H9 (cell line): Measurements from ENCODE around the gene S1PR2. TPM values are rescaled to one million over a fixed set of nuclear protein-coding genes. Genes with fewer than 3 reads are reported as not detected.

Experiments used
- DNase-seq: peaks from one replicate; pipeline ENCODE4 v3.0.0-alpha.2; 2017
- H2AFZ ChIP-seq: one replicate; pipeline ENCODE4 v1.6.1; 2013; ENCODE audit warnings: mild to moderate bottlenecking, low read length, control low read depth, moderate library complexity
- H2AK5ac ChIP-seq: 2 replicates; pipeline ENCODE4 v1.6.1; 2013; ENCODE audit warnings: low read length, control low read depth, mixed read lengths; ENCODE audit not compliant: insufficient read length
- H2BK120ac ChIP-seq: one replicate; pipeline ENCODE4 v1.6.1; 2013; ENCODE audit warnings: low read depth, mild to moderate bottlenecking, low read length, control low read depth, inconsistent platforms; ENCODE audit not compliant: poor library complexity, severe bottlenecking
- H2BK12ac ChIP-seq: 2 replicates; pipeline ENCODE4 v1.6.1; 2013; ENCODE audit warnings: low read length, control low read depth, mixed read lengths, low read depth; ENCODE audit not compliant: insufficient read length
- H2BK15ac ChIP-seq: 2 replicates; pipeline ENCODE4 v1.6.1; 2013; ENCODE audit warnings: low read depth, low read length, control low read depth
- H2BK20ac ChIP-seq: one replicate; pipeline ENCODE4 v1.6.1; 2013; ENCODE audit warnings: low read depth, mild to moderate bottlenecking, low read length, control low read depth, inconsistent platforms; ENCODE audit not compliant: poor library complexity, severe bottlenecking
- H2BK5ac ChIP-seq: 2 replicates; pipeline ENCODE4 v1.6.1; 2013; ENCODE audit warnings: low read length, control low read depth, mixed read lengths; ENCODE audit not compliant: insufficient read length
- H3K14ac ChIP-seq: 2 replicates; pipeline ENCODE4 v1.6.1; 2013; ENCODE audit warnings: low read length, control low read depth; ENCODE audit not compliant: insufficient read depth
- H3K18ac ChIP-seq: 2 replicates; pipeline ENCODE4 v1.6.1; 2013; ENCODE audit warnings: low read depth, mild to moderate bottlenecking, mixed read lengths, low read length, control low read depth; ENCODE audit not compliant: insufficient read length
- H3K23ac ChIP-seq: 2 replicates; pipeline ENCODE4 v1.6.1; 2013; ENCODE audit warnings: low read length, control low read depth, mixed read lengths, low read depth; ENCODE audit not compliant: insufficient read length
- H3K23me2 ChIP-seq: 2 replicates; pipeline ENCODE4 v1.6.1; 2013; ENCODE audit warnings: low read depth, mild to moderate bottlenecking, mixed read lengths, low read length, control low read depth; ENCODE audit not compliant: insufficient read length, poor library complexity, severe bottlenecking
- H3K27ac ChIP-seq: 2 replicates; pipeline ENCODE4 v1.5.1; 2013; ENCODE audit warnings: low read length, control low read depth, mixed read lengths, low read depth; ENCODE audit not compliant: insufficient read length
- H3K27me3 ChIP-seq: 2 replicates; pipeline ENCODE4 v1.6.1; 2013; ENCODE audit warnings: low read length, control low read depth, inconsistent platforms; ENCODE audit not compliant: insufficient read depth
- H3K4ac ChIP-seq: 2 replicates; pipeline ENCODE4 v1.6.1; 2013; ENCODE audit warnings: low read depth, mild to moderate bottlenecking, control low read depth, inconsistent platforms, low read length, moderate library complexity
- H3K4me1 ChIP-seq: 2 replicates; pipeline ENCODE4 v1.6.1; 2013; ENCODE audit warnings: low read length, control low read depth, inconsistent platforms; ENCODE audit not compliant: insufficient read depth
- H3K4me2 ChIP-seq: 2 replicates; pipeline ENCODE4 v1.6.1; 2013; ENCODE audit warnings: low read length, control low read depth, mixed read lengths; ENCODE audit not compliant: insufficient read length, insufficient read depth
- H3K56ac ChIP-seq: 2 replicates; pipeline ENCODE4 v1.6.1; 2013; ENCODE audit warnings: low read depth, mild to moderate bottlenecking, mixed read lengths, low read length, control low read depth; ENCODE audit not compliant: insufficient read length
- H3K79me1 ChIP-seq: 2 replicates; pipeline ENCODE4 v1.6.1; 2013; ENCODE audit warnings: low read depth, mild to moderate bottlenecking, moderate library complexity, low read length, control low read depth, inconsistent platforms; ENCODE audit not compliant: insufficient read depth, poor library complexity, severe bottlenecking
- H3K79me2 ChIP-seq: 2 replicates; pipeline ENCODE4 v1.6.1; 2013; ENCODE audit warnings: low read length, control low read depth, inconsistent platforms; ENCODE audit not compliant: insufficient read depth
- H3K9ac ChIP-seq: 2 replicates; pipeline ENCODE4 v1.6.1; 2013; ENCODE audit warnings: low read length, control low read depth, mixed read lengths; ENCODE audit not compliant: insufficient read length; ENCODE audit errors: extremely low read depth
- H3K9me3 ChIP-seq: one replicate; pipeline ENCODE4 v1.6.1; 2013; ENCODE audit warnings: low read depth, low read length, inconsistent platforms; ENCODE audit not compliant: control insufficient read depth
- H3T11ph ChIP-seq: one replicate; pipeline ENCODE4 v1.6.1; 2013; ENCODE audit warnings: mild to moderate bottlenecking, low read length, control low read depth, inconsistent platforms
- H4K20me1 ChIP-seq: one replicate; pipeline ENCODE4 v1.6.1; 2013; ENCODE audit not compliant: control insufficient read depth, insufficient read length, insufficient read depth
- H4K5ac ChIP-seq: 2 replicates; pipeline ENCODE4 v1.6.1; 2013; ENCODE audit warnings: low read depth, mild to moderate bottlenecking, mixed read lengths, low read length, control low read depth; ENCODE audit not compliant: insufficient read length
- H4K8ac ChIP-seq: replicated peaks from 2 replicates; pipeline ENCODE4 v1.6.1; 2013; ENCODE audit warnings: low read length, control low read depth, mixed read lengths, low read depth; ENCODE audit not compliant: insufficient read length
- H4K91ac ChIP-seq: 2 replicates; pipeline ENCODE4 v1.6.1; 2013; ENCODE audit warnings: low read depth, mild to moderate bottlenecking, moderate library complexity, mixed read lengths, low read length, control low read depth; ENCODE audit not compliant: insufficient read length
- H3K27ac Mint-ChIP-seq, 3 experiments: 2 replicates in 2 of 3; 3 replicates in 1 of 3; pipeline ENCODE4 v1.8.0; 2020 to 2021; ENCODE audit warnings: mixed read lengths in 3 of 3, mild to moderate bottlenecking in 1 of 3, moderate library complexity in 1 of 3
- H3K27me3 Mint-ChIP-seq: 2 replicates; pipeline ENCODE4 v1.8.0; 2021; ENCODE audit warnings: low read depth, mild to moderate bottlenecking, moderate library complexity, mixed read lengths
- H3K36me3 Mint-ChIP-seq, 3 experiments: 2 replicates in 2 of 3; 3 replicates in 1 of 3; pipeline ENCODE4 v1.8.0; 2020 to 2021; ENCODE audit warnings: low read depth in 3 of 3, mixed read lengths in 3 of 3; ENCODE audit not compliant: insufficient read depth in 1 of 3
- H3K4me1 Mint-ChIP-seq, 2 experiments: 2 replicates each; pipeline ENCODE4 v1.8.0; 2020; ENCODE audit warnings: mixed read lengths in 2 of 2
- H3K4me3 Mint-ChIP-seq, 2 experiments: 2 replicates in 1 of 2; 3 replicates in 1 of 2; pipeline ENCODE4 v1.8.0; 2020 to 2021; ENCODE audit warnings: mild to moderate bottlenecking in 2 of 2, mixed read lengths in 2 of 2, moderate library complexity in 1 of 2
- H3K9me3 Mint-ChIP-seq, 2 experiments: 2 replicates in 1 of 2; 3 replicates in 1 of 2; pipeline ENCODE4 v1.8.0; 2020; ENCODE audit warnings: mild to moderate bottlenecking in 2 of 2, mixed read lengths in 2 of 2, moderate library complexity in 1 of 2
- CTCF ChIP-seq: fragments of 200-600 bp; sonication (generic); conservative IDR thresholded peaks from 3 replicates; pipeline ENCODE4 v1.8.0; 2021; ENCODE audit warnings: antibody characterized with exemption, mild to moderate bottlenecking
- WGBS: extraction: QIAGEN DNeasy Blood & Tissue Kit; methylation state at CpG from one replicate; pipeline ENCODE4 v1.1.7; 2013; ENCODE audit warnings: missing lambda C conversion rate, low lambda C conversion rate, mixed read lengths; ENCODE audit not compliant: insufficient read length; ENCODE audit errors: extremely low coverage; 5-methylcytosine and 5-hydroxymethylcytosine counted together
- total RNA-seq: library from RNA; stranded (reverse); gene quantifications from 2 replicates; pipeline ENCODE4 v1.2.1, GENCODE V29; 2021

Gene S1PR2
- total RNA-seq, 1 experiment from 2014 or later = 11.5 TPM

GRCh38 chr19:10190026-10190425 lies 41.1 kb downstream of the S1PR2 start:
- peaks cover 8% of the 10 kb centered on the region for H3K23me2 ChIP-seq
- H2BK15ac ChIP-seq = no peak overlapping the region
- no peak overlapping the region for H4K8ac ChIP-seq
- no peak overlapping the region for H3K27ac ChIP-seq
- H3K56ac ChIP-seq = no peak overlapping the region
- no peak overlapping the region for H3K14ac ChIP-seq
- H2BK12ac ChIP-seq = no peak overlapping the region
- H3K23ac ChIP-seq = no peak overlapping the region
- H3K4me2 ChIP-seq = no peak overlapping the region
- H2AK5ac ChIP-seq = no peak overlapping the region
- H3T11ph ChIP-seq = no peak overlapping the region
- Mint-ChIP-seq H3K36me3 (peaks cover 3 to 46% (median 27%) of the 10 kb centered on the region in 3 experiments; a peak in 6 of 7 replicates), H3K9me3 (no peaks in the 10 kb centered on the region; a peak in 1 of 5 replicates), H3K27me3 (no peaks in the 10 kb centered on the region), H3K27ac (peak overlapping the region in 1 of 3 experiments; percentile 23; a peak in 2 of 7 replicates), H3K4me3 (no peak overlapping the region), H3K4me1 (peaks cover 3 to 10% of the 10 kb centered on the region in 2 experiments; a peak in 3 of 4 replicates)
- no peak overlapping the region for H2BK20ac ChIP-seq
- no peak overlapping the region for H2AFZ ChIP-seq
- no peak overlapping the region for H4K5ac ChIP-seq
- no peaks in the 10 kb centered on the region for H3K27me3 ChIP-seq
- H3K4me1 ChIP-seq = no peaks in the 10 kb centered on the region
- TF ChIP-seq CTCF = no peak
- no peaks in the 10 kb centered on the region for H3K9me3 ChIP-seq
- no peak overlapping the region for H2BK5ac ChIP-seq
- H2BK120ac ChIP-seq = no peak overlapping the region
- no peak overlapping the region for H4K91ac ChIP-seq
- no peak overlapping the region for H3K18ac ChIP-seq
- no CpG with 5 or more reads among the region's 5 CpGs for WGBS
- no peak overlapping the region for H3K9ac ChIP-seq
- no peak overlapping the region for H3K4ac ChIP-seq
- H4K20me1 ChIP-seq = no peaks in the 10 kb centered on the region
- H3K79me1 ChIP-seq = peaks cover 14% of the 10 kb centered on the region
- H3K79me2 ChIP-seq = peaks cover 66% of the 10 kb centered on the region
- DNase-seq = no peak
